Amniotic epithelial cell (primary cell): Measurements from ENCODE around the gene APOBEC4.

Experiments used
- DNase-seq: peaks from one replicate; pipeline ENCODE4 v3.0.0-alpha.2; 2010; ENCODE audit warnings: low read depth

Gene APOBEC4

GRCh38 chr1:183675381-183675780, 22.3 kb upstream of the APOBEC4 start:
- DNase-seq: no peak

- no peak for DNase-seq
These were observed 21.8 kb upstream of the APOBEC4 start for GRCh38 chr1:183674886-183675285.

GRCh38 chr1:183674339-183674738, 21.2 kb upstream of the APOBEC4 start:
- DNase-seq: no peak

- DNase-seq: no peak
These were observed 20.6 kb upstream of the APOBEC4 start for GRCh38 chr1:183673605-183674323.

- no peak for DNase-seq
These were observed 17.1 kb upstream of the APOBEC4 start for GRCh38 chr1:183670169-183670568.

- DNase-seq: no peak
These were observed 3.2 kb upstream of the APOBEC4 start for GRCh38 chr1:183656355-183656754.

GRCh38 chr1:183655562-183656075, 2.5 kb upstream of the APOBEC4 start:
- DNase-seq: peak; percentile 78

GRCh38 chr1:183654706-183655105, 1.6 kb upstream of the APOBEC4 start:
- DNase-seq: no peak

- no peak for DNase-seq
These were observed 848 bp upstream of the APOBEC4 start for GRCh38 chr1:183653876-183654451.

- DNase-seq: no peak
These were observed 312 bp upstream of the APOBEC4 start for GRCh38 chr1:183653462-183653794.

GRCh38 chr1:183652107-183652506, 1.0 kb downstream of the APOBEC4 start:
- no peak for DNase-seq

GRCh38 chr1:183651612-183652011, 1.5 kb downstream of the APOBEC4 start:
- no peak for DNase-seq

GRCh38 chr1:183648042-183648441, 5.1 kb downstream of the APOBEC4 start:
- no peak for DNase-seq

GRCh38 chr1:183646776-183647175, 6.3 kb downstream of the APOBEC4 start:
- no peak for DNase-seq

GRCh38 chr1:183645531-183645930, 7.6 kb downstream of the APOBEC4 start:
- no peak for DNase-seq

GRCh38 chr1:183642166-183642565, 10.9 kb downstream of the APOBEC4 start:
- DNase-seq: no peak

- DNase-seq: no peak
These were observed 12.9 kb downstream of the APOBEC4 start for GRCh38 chr1:183640193-183640592.

GRCh38 chr1:183638649-183639387, 14.3 kb downstream of the APOBEC4 start:
- DNase-seq: no peak

- no peak for DNase-seq
These were observed 16.3 kb downstream of the APOBEC4 start for GRCh38 chr1:183636783-183637182.

GRCh38 chr1:183636334-183636682, 16.8 kb downstream of the APOBEC4 start:
- DNase-seq: no peak

GRCh38 chr1:183635606-183636333, 17.3 kb downstream of the APOBEC4 start, which contains the start of gene ARPC5:
ARPC5 (minus strand) TSS chr1:183635783; CDS start chr1:183635659, 124 bp downstream.
- DNase-seq: peak; percentile 97

- peak; percentile 53 for DNase-seq
These were observed 18.0 kb downstream of the APOBEC4 start for GRCh38 chr1:183635099-183635605.
